Superior temporal gyrus (tissue), 1 donor: ENCODE results near the gene APOL1.
"Not testable (repeated sequence)": the region's sequence is repeated elsewhere in the genome, so short reads cannot be mapped to it uniquely, and the experiment has no call there.

Experiments
- DNase-seq: peaks from one replicate; pipeline ENCODE4 v3.0.0-alpha.2; 2016; ENCODE audit errors: extremely low spot score

The APOL1 gene, protein sequence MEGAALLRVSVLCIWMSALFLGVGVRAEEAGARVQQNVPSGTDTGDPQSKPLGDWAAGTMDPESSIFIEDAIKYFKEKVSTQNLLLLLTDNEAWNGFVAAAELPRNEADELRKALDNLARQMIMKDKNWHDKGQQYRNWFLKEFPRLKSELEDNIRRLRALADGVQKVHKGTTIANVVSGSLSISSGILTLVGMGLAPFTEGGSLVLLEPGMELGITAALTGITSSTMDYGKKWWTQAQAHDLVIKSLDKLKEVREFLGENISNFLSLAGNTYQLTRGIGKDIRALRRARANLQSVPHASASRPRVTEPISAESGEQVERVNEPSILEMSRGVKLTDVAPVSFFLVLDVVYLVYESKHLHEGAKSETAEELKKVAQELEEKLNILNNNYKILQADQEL

DNA sequence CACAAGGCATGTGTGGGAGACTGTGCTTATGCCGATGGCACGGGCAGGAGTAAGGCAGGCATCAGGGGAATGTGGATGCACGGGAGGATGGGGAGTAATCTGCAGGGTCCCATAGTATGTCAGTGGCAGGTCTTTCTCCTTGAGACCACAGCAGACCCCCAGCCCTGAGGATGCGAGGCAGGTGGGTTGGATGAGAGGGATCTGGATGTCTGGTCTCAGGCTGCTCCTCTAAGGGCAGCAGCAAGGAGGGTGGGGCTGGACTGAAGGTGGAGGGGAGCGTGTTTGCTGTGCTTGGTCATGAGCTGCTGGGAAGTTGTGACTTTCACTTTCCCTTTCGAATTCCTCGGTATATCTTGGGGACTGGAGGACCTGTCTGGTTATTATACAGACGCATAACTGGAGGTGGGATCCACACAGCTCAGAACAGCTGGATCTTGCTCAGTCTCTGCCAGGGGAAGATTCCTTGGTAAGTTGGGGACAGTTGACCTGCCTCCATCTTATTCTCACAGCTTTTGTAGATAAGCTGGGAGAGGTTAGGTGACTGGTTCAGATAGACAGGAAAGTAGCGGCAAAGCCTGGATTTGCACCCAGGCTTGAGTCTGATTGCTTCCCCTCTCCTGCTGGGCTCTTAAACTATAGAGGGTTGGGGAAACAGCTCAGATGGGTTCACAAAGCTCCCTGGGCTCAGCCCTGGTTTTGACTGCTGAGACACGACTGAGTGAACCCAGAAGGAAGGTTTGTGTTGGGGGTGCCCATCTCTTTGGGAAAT lies at the start of gene APOL1:
TSS of gene APOL1 (plus strand) at position 380 of the 769 bp plus-strand sequence. CDS start 1,823 bp downstream, outside the sequence.
- no peak for DNase-seq

DNA sequence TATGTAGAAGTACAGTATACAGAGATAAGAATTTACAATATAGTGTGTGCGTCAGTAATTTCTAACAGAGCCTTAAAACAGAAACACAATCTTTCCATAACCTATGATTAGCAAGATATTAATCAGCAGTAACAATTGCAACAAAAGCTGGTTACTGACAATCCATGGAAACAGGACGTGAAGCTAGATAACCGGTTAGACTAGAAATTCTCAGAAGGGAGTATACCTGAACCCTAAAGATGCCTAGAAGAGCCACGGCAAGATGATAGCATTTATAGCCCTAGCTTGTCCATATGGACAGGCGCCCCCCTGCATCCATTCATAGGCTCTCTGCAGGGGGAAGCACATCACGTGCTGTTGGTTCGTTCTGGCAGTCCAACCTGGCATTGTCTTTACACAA lies 49.5 kb upstream of the APOL1 start:
- DNase-seq = not testable (repeated sequence)

DNA sequence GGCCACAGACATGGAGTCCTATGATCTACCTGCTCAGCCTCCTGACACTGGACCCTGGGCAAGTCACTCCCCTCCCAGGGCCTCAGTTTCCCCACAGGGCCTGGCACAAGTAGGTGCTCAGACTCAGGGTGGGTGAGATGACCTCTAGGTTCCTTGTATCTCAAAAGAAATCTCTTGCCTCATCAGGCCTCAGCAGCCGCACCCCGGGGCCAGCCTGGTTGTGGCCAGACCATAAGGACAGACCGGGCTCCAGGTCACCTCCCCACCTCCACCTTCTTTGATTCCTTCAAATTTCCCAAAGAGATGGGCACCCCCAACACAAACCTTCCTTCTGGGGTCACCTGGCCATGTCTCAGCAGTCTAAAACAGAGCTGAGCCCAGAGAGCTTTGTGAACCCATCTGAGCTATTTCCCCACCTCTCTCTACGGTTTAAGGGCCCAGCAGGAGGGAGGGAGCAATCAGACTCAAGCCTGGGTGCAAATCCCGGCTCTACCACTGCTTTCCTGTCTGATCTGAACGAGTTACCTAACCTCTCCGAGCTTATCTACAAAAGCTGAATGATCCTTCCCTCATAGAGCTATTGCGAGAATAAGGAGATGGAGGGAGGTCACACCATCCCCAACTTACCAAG lies 48.8 kb upstream of the APOL1 start:
- DNase-seq = no peak

DNA sequence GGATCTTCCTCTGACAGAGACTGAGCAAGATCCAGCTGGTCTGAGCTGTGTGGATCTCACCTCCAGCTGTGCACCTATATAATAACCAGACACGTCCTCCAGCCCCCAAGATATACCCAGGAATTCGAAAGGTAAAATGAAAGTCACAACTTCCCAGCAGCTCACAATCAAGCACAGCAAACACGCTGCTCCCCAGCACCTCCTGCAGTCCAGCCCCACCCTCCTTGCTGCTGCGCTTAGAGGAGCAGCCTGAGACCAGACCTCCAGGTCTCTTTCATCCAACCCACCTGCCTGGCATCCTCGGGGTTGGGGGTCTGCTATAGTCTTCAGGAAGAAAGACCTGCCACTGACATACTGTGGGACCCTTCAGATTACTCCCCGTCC lies 48.3 kb upstream of the APOL1 start:
- DNase-seq = no peak

DNA sequence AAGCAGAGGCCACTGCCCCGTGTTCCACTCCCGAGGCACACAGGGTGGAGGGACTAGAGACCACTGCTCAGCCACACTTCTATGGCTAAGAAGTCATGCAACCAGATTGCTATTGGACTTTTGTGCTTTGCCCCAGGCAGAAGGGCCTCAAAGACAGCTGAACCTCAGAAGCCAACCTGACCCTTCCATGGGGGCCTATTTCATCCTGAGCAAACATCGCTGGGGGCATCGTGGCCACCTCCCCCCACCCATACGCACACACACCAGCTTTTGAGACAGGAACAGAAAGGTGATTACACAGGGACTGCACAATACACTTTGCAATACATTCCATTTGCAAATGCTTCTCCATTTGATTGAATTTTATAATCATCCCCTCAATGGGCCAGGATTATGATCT lies 47.4 kb upstream of the APOL1 start:
- DNase-seq = not testable (repeated sequence)

DNA sequence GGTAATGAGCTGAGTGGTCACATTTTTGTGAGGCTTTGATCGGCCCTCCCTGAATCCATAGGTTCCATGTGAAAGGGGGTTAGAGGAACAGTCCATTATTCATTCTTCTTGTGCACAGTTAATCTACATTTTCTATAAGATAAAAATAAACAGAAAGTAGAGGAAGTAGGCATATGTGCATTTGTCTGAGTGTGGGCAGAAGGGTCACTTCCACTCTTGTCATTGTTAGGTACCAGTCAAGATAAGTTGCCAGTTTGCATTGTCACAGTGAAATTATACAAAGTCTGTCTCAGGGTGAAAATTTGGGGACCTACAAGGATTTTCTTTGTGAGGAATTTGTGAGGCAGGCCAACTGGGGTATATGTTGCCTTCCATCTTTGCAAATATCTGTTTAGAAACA lies 46.7 kb upstream of the APOL1 start:
- DNase-seq = no peak

DNA sequence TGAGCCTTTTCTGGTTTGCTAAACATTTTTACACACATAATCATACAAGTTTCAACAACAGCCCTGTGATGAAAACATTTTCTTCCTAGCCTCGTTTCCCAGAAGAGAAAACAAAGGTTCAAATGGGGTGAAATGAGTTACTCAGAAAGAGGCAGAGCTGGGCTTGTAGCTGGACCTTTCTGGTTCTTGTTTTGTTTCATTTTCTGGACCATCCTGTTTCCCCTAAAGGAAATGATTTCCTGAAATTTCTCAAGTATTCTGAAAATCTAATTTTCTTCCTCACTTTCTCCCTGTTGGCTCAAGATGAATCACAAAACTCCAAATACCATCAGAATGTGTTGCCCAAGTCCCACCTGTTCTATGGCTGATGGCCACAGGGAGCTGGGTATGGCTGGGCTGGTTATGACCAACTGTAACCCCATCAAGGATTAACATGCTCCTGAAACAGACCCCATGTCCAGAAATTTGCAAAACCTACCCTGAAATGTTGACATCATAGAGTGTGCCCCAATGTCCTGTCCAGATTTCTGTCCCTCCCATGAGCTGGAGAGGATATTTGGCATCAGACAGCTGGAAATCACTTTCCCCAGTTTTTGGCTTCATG lies 44.7 kb upstream of the APOL1 start:
- no peak for DNase-seq

DNA sequence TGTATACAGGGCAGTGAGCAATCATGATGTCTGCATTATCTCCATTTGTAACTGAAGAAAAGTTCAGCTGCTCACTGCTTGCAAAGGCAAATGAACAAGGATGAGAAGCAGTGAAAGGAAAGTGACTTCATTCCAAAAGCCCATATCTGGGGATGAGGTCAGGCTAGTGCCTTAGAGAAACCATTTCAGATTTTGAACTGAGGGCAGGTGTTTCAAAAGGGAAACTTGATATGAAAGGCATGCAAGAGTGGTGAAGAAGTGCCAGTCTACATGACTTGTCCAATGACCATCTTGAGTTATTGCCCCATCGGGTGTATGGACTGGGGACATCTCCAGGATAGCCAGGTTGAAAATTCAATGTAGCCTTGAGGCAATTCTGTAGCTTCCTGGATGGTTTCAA lies 44.0 kb upstream of the APOL1 start:
- DNase-seq = no peak

DNA sequence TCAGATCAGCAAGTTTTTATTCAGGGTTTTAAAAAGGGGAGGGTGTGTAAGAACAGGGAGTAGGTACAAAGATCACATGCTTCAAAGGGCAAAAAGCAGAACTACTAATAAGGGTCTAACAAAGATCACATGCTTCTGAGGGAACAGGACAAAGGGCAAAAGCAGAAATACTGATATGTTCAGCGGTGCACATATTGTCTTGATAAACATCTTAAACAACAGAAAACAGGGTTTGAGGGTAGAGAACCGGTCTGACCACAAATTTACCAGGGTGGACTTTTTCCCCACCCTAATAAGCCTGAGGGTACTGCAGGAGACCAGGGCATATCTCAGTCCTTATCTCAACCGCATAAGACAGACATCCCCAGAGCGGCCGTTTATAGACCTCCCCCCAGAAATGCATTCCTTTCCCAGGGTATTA lies 43.4 kb upstream of the APOL1 start:
- DNase-seq = not testable (repeated sequence)

DNA sequence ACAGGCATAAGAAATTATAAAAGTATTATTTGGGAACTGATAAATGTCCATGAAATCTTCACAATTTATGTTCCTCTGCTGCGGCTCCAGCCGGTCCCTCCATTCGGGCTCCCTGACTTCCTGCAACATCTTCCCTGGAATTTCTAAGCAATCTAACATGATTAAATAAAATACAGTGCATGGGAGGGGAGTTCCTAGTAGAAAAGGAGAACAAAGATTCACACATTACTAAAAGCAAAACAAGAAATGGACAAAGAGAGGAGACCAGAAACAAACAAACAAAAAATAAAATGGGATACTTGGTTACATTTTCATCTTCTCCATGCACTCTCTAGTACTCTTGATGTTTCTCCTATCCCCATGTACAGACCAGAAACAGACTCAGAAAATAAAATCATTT lies 42.7 kb upstream of the APOL1 start:
- DNase-seq = no peak

DNA sequence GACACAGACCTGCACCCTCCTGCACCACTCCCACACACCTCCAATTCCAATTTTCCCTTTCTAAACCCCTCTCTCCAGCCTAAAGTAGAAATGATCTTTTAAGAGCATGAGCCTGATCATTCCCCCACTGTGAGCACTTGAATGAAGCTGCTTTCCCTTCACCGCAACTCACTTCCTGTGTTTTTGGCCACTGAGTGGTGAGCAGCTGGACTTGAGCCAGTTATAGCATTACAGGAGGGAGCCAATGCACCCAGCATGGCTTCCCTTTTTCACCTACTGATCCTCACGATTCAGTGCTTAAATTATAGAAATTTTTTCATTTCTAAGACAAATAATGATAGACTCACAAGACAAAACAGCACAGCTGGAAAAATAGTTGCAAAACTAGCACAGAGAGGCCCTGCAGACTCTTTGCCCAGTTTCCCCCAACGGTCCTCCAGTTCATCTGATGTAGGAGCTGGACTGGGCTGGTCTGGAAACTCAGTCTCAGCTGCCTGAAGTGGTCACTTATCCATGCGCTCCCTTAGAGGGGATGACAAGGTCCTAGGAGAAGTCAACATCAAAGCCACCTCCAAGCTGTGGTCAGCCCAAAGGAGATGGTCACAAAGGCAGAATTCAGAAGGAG lies 41.6 kb upstream of the APOL1 start:
- DNase-seq = no peak

DNA sequence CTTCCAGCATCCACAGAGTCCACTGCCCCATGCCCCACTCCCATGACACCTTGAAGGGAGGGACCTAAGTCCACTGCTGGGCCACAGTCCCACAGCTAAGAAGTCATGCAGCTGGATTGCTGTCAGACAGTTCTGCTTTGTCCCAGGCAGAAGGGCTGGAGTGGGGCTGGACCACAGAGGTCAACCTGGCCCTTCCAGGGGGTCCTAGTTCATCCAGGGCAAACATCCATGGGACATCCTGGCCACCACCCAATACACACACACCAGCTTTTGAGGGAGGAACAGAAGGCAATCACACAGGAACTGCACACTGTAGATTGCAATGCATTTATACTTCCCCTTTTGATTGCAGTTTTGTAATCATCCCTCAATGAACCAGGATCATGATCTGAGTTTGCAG lies 40.0 kb upstream of the APOL1 start:
- DNase-seq = no peak

DNA sequence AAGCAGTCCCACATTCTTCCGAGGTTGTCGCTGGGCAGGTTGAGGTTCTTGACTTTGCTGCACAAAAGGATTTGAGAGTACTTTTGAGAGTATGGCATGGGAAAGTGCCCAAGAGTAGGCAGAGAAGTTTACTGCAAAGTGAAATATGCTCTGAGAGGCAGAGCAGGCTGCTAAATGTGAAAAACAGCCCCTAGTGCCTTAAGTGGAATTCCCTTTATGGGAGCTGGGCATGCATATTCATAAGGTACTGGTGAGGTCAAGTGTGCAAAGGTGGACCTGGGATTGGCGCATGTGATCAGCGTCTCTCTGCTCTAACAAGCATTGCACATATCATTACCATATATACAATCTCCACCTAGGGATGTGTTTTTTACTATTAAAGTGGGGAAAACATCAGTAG lies 39.3 kb upstream of the APOL1 start:
- no peak for DNase-seq

DNA sequence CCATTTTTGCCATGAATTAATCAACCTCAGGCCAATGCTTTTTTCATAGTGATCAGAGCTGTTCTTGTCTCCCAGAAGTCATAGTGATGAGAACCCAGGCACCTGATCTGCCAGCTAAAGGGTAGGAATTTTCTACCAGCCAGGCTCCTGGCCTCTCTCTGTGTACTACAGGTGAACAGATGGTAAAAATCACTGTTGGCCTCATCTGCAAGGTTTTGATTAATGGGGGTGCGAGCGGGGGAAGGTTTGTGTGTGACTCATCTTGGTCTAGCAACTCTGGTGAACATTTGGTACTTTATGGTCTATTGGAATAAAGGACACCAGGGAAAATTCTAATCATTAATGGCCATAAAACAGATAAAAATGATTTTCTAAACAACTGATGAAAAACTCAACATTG lies 37.0 kb upstream of the APOL1 start:
- DNase-seq = no peak

DNA sequence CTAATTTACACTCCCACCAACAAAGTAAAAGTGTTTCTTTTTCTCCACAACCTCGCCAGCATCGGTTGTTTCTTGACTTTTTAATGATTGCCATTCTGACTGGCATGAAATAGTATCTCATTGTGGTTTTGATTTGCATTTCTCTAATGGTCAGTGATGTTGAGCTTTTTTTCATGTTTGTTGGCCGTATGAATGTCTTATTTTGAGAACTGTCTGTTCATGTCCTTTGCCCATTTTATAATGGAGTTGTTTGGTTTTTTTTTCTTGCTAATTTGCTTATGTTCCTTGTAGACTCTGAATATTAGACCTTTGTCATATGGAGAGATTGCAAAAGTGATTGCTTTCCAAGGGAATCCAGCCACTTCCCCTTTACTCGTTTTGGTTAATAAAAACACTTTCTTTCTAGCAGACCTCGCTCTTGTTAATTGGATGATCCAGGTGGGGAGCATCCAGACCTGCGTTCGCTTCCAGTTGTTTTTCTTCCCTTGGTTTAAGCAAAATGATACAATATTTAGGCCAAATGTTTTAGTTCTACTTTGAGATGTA lies 34.2 kb upstream of the APOL1 start:
- DNase-seq = no peak

DNA sequence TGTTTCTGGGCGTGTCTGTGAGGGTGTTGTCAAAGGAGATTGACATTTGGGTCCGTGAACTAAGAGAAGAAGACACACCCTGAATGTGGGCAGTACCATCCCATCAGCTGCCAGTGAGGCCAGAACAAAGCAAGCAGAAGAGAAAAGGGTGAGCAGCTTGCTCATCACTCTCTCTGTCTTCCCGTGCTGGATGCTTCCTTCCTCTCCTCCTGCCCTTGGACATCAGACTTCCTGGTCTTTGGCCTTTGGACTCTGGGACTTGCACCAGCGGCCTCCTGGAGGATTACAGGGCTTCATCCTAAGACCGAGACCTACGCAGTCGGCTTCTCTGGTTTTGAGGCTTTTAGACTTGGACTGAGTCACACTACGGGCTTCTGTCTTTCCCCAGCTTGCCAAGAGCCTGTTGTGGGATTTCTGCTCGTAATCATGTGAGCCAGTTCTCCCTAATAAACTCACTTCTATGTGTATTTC lies 32.4 kb upstream of the APOL1 start:
- DNase-seq = no peak

DNA sequence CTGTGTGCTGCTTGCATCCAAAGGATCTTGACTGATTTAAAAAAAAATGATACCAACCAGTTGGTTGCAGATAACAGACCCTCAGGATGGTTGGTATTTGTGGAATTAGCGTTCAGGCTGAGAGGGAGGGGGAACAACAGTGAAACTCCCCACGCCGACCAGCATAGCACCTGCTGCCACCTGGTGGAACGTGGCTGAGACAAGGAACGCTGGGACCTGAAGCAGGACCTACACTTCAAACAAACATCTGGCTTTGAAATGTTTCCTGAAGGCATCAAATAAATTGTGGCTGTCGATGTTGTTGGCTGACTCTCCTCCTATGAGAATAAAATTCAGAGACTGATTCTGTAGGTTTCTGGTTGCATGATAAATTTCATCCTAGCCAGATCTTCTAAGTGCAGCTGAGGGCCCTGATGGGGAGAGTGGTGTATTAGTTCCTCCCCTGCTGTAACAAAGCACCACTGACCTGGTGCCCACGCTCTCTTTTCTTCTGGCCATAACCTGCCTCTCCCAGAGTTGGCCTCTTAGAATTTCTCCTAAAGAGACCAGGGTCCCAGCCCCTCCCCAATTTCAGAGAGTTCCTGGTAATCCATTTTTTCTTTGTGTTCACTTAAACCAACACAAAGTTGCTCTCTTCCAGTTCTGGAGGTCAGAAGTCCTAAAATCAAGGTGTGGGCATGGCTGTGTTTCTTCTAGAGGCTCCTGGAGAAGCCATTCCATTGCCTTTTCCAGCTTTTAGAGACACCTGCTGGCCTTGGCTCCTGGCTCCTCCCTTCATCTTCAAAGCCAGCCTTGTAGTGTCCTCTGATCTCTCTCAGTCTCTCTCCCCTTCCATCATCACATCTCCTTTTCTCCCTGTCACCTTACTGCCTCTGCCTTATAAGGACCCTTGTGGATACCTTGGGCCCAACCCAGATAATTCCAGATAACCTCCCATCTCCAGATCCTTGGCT lies 30.9 kb upstream of the APOL1 start:
- DNase-seq = peak; percentile 51

DNA sequence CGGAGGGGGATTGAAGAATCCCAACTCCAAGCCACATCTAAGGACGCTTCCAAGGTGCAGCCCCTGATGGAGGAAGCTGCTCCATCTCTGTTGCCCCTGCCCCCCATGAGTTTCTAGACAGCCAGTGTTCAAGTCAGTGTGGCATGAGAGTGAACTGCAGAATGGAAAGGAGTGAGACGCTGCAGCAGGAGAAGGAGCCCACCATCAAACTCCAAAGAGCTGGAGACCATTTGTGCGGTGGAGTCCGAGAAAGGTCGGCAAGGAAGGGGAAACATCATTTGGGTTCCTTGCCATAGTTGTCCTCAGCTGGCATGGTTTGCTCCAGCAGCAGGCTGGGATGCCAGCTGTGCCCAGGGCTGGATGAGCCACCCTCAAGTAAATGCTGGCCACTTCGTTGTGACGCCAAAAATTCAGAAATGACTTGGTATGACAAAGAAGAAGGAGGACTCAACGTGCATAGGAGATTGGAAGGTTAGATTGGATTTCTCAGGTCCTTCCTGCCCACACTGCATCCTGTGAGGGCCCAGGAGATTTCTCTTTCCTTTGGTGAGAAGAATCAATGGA lies 30.0 kb upstream of the APOL1 start:
- no peak for DNase-seq

DNA sequence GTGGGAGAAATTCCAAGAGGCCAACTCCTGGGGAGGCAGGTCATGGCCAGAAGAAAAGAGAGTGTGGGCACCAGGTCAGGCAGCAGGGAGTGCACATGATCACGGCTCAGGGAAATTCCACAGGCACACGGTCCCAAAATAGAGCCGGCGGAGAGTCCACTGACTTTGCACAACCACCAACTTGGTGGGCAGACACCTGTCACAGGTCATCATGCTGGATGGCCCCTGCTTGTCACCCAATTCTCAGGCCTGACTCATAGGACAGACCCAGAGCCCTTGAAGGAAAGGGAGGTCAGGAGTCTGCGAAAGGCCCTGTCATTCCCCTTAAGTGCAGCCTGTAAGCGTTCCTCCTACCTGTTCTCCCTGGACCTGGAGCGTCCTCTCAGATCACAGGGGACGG lies 29.4 kb upstream of the APOL1 start:
- DNase-seq = no peak

DNA sequence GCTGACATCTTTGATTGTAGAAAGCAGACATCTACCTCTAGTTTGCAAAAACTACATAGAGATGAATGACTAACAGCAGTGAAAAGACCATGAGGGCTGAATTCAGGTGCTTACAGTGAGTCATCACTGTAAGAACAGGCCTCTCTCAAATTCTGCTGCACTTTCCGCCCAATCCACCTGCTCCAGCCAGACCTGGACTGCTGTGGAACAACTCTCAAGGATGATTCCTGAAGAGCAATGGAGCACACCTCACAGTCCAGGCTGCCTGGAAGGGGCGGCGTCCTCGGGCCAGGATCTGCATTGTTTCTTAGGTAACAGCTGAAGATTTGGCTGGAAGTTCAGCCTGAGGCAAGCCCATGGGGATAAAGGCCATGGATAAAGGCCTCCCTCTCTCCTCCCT lies 28.7 kb upstream of the APOL1 start:
- no peak for DNase-seq
